ENCODE results near the gene PALS2. TPM values are rescaled to one million over a fixed set of nuclear protein-coding genes. Genes with fewer than 3 reads are reported as not detected.

Gene PALS2
- total RNA-seq, 1 donor from 2014 or later: 28.3 TPM

GRCh38 chr7:24582166-24582565 lies 8.9 kb downstream of the PALS2 start:
- no peak for DNase-seq (ENCODE audit: low read depth)

GRCh38 chr7:24587853-24588252 lies 14.6 kb downstream of the PALS2 start:
- peak; percentile 43 for DNase-seq (ENCODE audit: low read depth)

DNA sequence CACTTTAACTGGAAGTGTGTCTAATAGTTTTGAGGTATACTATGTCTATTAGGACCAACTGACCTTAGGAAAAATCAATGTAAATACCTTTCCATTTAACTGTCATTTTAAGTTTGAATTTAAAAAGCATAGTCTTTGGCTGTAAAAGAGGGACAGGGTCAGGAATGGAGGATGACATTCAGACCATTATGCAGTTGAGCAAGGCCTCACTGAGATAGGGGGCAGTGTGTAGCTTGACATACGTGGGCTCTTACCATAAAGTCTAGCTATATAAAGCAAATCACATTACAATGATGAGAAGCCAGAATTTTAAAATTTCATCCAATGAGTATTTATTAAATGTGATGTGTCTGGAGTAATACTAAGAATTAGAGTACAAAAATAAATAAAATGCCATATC lies 17.9 kb downstream of the PALS2 start:
- no peak for DNase-seq (ENCODE audit: low read depth)

GRCh38 chr7:24595671-24596418 lies 22.6 kb downstream of the PALS2 start:
- no peak for DNase-seq (ENCODE audit: low read depth)

GRCh38 chr7:24597014-24597413 lies 23.8 kb downstream of the PALS2 start:
- DNase-seq (ENCODE audit: low read depth): no peak

DNA sequence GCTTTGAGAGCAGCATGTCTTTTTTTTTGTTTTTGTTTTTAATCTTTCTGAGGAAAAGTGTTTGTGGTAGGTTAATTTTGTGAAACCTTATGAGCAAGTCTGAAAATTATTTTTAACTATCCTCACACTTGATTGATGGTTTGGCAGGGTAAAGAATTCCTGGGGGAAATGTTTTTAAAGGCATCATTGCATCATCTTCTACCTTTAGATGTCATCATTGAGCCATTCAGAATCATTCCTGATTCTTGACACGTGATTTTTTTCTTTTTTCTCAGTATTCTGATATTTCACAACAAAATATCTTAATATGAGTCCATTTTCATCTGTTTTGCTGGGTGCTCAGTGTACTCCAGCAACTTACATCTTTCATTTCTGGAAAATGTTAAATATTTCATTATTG lies 28.3 kb downstream of the PALS2 start:
- DNase-seq (ENCODE audit: low read depth): no peak

- no peak for DNase-seq (ENCODE audit: low read depth)
Measured at GRCh38 chr7:24602860-24603456, 29.7 kb downstream of the PALS2 start.

- no peak for DNase-seq (ENCODE audit: low read depth)
Measured at GRCh38 chr7:24604630-24605029, 31.4 kb downstream of the PALS2 start.

DNA sequence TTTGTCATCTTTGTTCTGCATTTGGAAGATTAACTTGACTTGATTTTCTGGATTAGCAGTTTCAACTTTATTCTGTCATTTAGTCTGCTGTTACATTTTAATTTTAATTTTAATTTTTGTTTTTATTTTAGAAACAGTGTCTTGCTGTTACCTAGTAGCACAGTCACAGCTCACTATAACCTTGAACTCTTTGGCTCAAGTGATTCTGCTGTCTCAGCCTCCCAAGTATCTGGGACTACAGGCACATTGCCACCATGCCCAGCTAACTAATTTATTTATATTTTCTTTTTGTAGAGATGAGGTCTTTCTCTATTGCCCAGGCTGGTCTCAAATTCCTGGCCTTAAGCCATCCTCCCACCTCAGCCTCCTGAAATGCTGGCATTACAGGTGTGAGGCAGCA lies 35.3 kb downstream of the PALS2 start:
- no peak for DNase-seq (ENCODE audit: low read depth)

- peak; percentile 35 for DNase-seq (ENCODE audit: low read depth)
Measured at GRCh38 chr7:24609059-24609458, 35.8 kb downstream of the PALS2 start.

DNA sequence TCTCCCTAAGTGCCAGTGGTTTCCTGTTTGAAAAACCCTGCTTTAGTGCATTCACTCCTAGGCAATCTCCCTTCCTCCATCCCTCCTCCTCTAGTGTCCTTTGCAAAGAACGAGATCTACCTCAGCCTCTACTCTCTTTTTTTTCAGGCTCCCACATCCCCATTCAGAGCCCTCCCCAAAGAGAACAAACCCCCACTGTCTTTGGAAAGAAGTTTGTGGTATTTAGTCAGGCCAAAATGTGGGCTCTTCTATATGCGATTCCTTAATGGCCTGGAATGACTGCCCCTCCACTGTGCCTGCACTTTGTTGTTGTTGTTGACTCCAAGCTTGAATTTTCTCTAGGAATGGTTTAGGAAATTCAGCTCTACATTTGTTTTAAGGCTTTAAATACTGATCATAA lies 36.3 kb downstream of the PALS2 start:
- no peak for DNase-seq (ENCODE audit: low read depth)

GRCh38 chr7:24611130-24611529 lies 37.9 kb downstream of the PALS2 start:
- no peak for DNase-seq (ENCODE audit: low read depth)

- DNase-seq (ENCODE audit: low read depth): no peak
Measured at GRCh38 chr7:24617957-24618616, 44.8 kb downstream of the PALS2 start.

DNA sequence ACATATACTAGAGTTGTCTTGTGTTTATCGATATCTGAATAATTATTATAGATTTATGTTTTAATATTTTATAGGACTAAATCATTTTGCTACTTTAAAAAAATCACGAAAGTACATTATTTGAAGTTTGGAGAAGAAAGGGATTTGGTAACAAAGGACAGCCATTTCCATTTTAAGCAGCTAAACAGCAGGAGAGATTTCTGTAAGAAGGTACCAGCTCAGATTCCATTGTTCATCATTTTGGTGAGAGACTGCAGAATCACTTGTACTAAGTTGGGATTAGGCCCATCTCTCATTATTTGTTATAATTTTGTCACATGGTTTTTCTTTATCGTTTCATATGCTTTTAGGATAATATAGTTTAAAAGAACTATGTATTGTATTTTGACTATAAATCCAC lies 46.7 kb downstream of the PALS2 start:
- no peak for DNase-seq (ENCODE audit: low read depth)

GRCh38 chr7:24622646-24623182 lies 49.5 kb downstream of the PALS2 start:
- DNase-seq (ENCODE audit: low read depth): no peak

Other genes with a start within 250 kb of the PALS2 start
- gene GSDME, start 184.0 kb downstream of the PALS2 start, total RNA-seq: 28.2 and 33.7 TPM in 2 replicates